Ovary (tissue), 9 donors: ENCODE data around the gene TNFSF9. TPM values are rescaled to one million over a fixed set of nuclear protein-coding genes. Genes with fewer than 3 reads are reported as not detected.

Experiments used
- DNase-seq, 5 donors: peaks; one replicate each; pipeline ENCODE4 v3.0.0-alpha.2; 2019 to 2020
- H3K27ac ChIP-seq, 2 donors: fragments of 200-600 bp; one replicate each; pipeline versions ENCODE4 v1.5.1 to v1.8.0; 2019 to 2022
- H3K27me3 ChIP-seq: fragments of 200-600 bp; one replicate; pipeline ENCODE4 v1.8.0; 2022
- H3K36me3 ChIP-seq: fragments of 200-600 bp; sonication (generic); one replicate; pipeline ENCODE4 v1.5.1; 2019
- H3K4me1 ChIP-seq: one replicate; pipeline ENCODE4 v1.8.1; 2013; ENCODE audit warnings: mild to moderate bottlenecking, moderate library complexity; ENCODE audit not compliant: insufficient read depth
- H3K4me3 ChIP-seq: fragments of 200-600 bp; sonication (generic); one replicate; pipeline ENCODE4 v1.5.1; 2017
- H3K9me3 ChIP-seq, 2 donors: fragments of 200-600 bp in 1 of 2; sonication (generic) in 1 of 2; one replicate each; pipeline versions ENCODE4 v1.5.1 to v1.8.1; 2013 to 2019; ENCODE audit warnings: mild to moderate bottlenecking in 1 of 2, moderate library complexity in 1 of 2
- EP300 ChIP-seq: sonication (generic); formaldehyde crosslinking; IDR thresholded peaks from one replicate; pipeline ENCODE4 v1.6.1; 2017; ENCODE audit warnings: antibody characterized with exemption
- POLR2A ChIP-seq: fragments of 450-650 bp; IDR thresholded peaks from one replicate; pipeline ENCODE4 v1.6.1; 2017; ENCODE audit warnings: antibody characterized with exemption, mild to moderate bottlenecking, moderate library complexity
- WGBS, 3 donors: extraction: QIAGEN DNeasy Blood & Tissue Kit in 1 of 3; methylation state at CpG; one replicate each; pipeline versions ENCODE4 v1.1.5 to v1.1.7; 2013 to 2017; 5-methylcytosine and 5-hydroxymethylcytosine counted together
- intact Hi-C, 4 donors: fragments of 100-400 bp; cut with DNase I; formaldehyde crosslinking; loops; one replicate each; pipeline versions ENCODE4 v1.11.0 to v1.15.1; 2022 to 2023
- polyA plus RNA-seq, 2 donors: library from polyadenylated mRNA; stranded (reverse); fragments of 200-250 nt in 1 of 2; fragments of 350-450 nt in 1 of 2; fragmentation: Illumina TruSeq in 1 of 2; extraction: RNeasy Lipid Tissue Mini Kit (QIAGEN cat#74804) in 1 of 2; gene quantifications; one replicate each; pipeline ENCODE4 v1.2.3, GENCODE V29; 2013 to 2014
- total RNA-seq, 7 donors: library from RNA; depleted of rRNA in 2 of 7; stranded (reverse); fragments of >200 nt in 2 of 7; fragmentation: NEBNext Ultra II Directional in 3 of 7; extraction: Animal tissue kit (Norgen Biotek cat#: 25700) in 3 of 7; gene quantifications; one replicate each; pipeline versions ENCODE4 v1.1.0 to v1.2.4, GENCODE V29; 2016 to 2023
- TF ChIP-seq, protein P1 (sequence below), 3 donors: fragments of 450-650 bp in 2 of 3; fragments of 200-600 bp in 1 of 3; IDR thresholded peaks; one replicate each; pipeline versions ENCODE4 v1.5.1 to v1.8.0; 2016 to 2022; ENCODE audit warnings: antibody characterized with exemption in 3 of 3, mild to moderate bottlenecking in 1 of 3
- donor health status: DM: no; HTN: no; CAD: no; lungs with moderate emphysema.
- donor health status: DM: no; HTN: no; CAD: no.
- donor health status: Bipolar disorder and iron deficiency.
- donor health status: DM: yes; HTN: yes; CAD: no.
- donor health status: DM: no; HTN: no; CAD: no.
- donor health status: DM: yes; HTN: yes; CAD: no.

The TNFSF9 gene
- total and polyA plus RNA-seq, 9 donors, result 0.10 to 1.1 (median 0.22) TPM; not detected in 1

DNA sequence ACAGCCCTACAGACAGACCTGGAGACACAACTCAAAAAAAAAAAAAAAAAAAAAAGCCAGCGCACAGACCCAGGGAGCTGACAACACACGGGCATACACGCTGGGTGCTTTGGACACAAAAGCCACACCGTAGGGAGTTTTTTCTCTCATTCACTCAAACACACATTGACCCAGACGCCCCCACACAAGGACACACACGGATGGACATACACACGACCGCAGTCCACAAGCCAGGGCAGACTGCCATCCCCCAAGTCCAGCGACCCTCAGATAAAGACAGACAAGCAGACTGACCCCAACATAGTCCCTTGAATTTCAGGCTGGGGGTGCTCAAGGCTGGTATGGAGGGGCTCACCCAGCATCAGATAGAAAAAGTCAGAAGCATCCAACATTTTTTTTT lies 16.7 kb upstream of the TNFSF9 start:
- H3K27me3 ChIP-seq, result no peaks in the 10 kb centered on the region
- peaks cover 4% of the 10 kb centered on the region for H3K4me1 ChIP-seq
- WGBS, 3 donors, result 39 to 45% (median 44%) methylated on average over 9 of the region's 9 CpGs
- H3K27ac ChIP-seq, result no peak overlapping the region
- H3K9me3 ChIP-seq, result no peaks in the 10 kb centered on the region
- H3K36me3 ChIP-seq, result no peaks in the 10 kb centered on the region
- TF ChIP-seq EP300 (no peak), POLR2A (no peak)
- TF ChIP-seq, protein P1, sequence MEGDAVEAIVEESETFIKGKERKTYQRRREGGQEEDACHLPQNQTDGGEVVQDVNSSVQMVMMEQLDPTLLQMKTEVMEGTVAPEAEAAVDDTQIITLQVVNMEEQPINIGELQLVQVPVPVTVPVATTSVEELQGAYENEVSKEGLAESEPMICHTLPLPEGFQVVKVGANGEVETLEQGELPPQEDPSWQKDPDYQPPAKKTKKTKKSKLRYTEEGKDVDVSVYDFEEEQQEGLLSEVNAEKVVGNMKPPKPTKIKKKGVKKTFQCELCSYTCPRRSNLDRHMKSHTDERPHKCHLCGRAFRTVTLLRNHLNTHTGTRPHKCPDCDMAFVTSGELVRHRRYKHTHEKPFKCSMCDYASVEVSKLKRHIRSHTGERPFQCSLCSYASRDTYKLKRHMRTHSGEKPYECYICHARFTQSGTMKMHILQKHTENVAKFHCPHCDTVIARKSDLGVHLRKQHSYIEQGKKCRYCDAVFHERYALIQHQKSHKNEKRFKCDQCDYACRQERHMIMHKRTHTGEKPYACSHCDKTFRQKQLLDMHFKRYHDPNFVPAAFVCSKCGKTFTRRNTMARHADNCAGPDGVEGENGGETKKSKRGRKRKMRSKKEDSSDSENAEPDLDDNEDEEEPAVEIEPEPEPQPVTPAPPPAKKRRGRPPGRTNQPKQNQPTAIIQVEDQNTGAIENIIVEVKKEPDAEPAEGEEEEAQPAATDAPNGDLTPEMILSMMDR (IDR thresholded peaks at IDR 0.05), result no peak
- no peak for DNase-seq
- no peak overlapping the region for H3K4me3 ChIP-seq
- intact Hi-C loops, result loop anchor here in 1 of 4 donors (10.0 kb wide), 1 partner anchor 351 kb away; no protein-coding TSS in a partner anchor

DNA sequence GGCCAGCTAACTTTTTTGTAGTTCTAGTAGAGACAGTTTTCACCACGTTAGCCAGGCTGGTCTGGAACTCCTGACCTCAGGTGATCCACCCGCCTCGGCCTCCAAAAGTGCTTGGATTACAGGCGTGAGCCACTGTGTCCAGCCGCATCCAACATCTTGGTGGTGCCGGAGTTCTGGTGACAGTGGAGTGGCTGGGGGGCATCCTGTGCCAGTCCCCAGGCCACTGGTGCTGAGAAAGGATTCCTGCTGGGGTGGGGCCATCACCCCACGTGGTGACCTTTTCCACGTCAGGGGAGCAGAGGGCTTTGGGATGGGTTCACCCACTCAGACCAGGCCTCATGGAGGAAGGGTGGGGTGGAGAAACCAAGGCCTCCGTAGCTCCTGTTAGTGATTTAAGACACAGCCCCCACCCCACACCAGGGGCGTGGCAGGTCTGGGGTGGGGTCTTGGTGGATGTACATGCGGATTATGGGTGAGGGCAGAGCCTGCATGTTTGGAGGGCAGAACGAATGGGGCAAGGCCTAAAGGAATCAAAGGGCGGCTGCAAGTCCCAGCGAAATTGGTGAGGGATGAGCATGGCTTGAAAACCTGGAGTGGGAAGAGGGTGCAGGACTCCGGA lies 15.8 kb upstream of the TNFSF9 start:
- H3K27ac ChIP-seq, result no peak overlapping the region
- TF ChIP-seq POLR2A (no peak), EP300 (no peak)
- TF ChIP-seq, protein P1 (IDR thresholded peaks at IDR 0.05), result no peak
- H3K4me1 ChIP-seq, result no peaks in the 10 kb centered on the region
- intact Hi-C loops, result loop anchor here in 1 of 4 donors (10.0 kb wide), 1 partner anchor 350 kb away; no protein-coding TSS in a partner anchor
- no peaks in the 10 kb centered on the region for H3K27me3 ChIP-seq
- 80 to 86% (median 85%) methylated on average over 15 of the region's 15 CpGs for WGBS, 3 donors
- no peak for DNase-seq
- H3K9me3 ChIP-seq, result no peaks in the 10 kb centered on the region
- no peak overlapping the region for H3K4me3 ChIP-seq
- H3K36me3 ChIP-seq, result no peaks in the 10 kb centered on the region

GRCh38 chr19:6516018-6516658 lies 14.7 kb upstream of the TNFSF9 start:
- H3K9me3 ChIP-seq, result no peaks in the 10 kb centered on the region
- H3K27ac ChIP-seq, result no peak overlapping the region
- H3K4me1 ChIP-seq, result no peaks in the 10 kb centered on the region
- WGBS, 3 donors, result 2 to 3% (median 2%) methylated on average over 26 of the region's 26 CpGs
- DNase-seq, result peak; percentile 66 to 79 (median 74)
- H3K36me3 ChIP-seq, result no peaks in the 10 kb centered on the region
- TF ChIP-seq EP300, result no peak
- no peak for TF ChIP-seq POLR2A
- TF ChIP-seq, protein P1 (IDR thresholded peaks at IDR 0.05), result no peak
- intact Hi-C loops, result loop anchor here in 1 of 4 donors (10.0 kb wide), 1 partner anchor 349 kb away; no protein-coding TSS in a partner anchor
- H3K4me3 ChIP-seq, result peak overlapping the region; percentile 48
- H3K27me3 ChIP-seq, result no peaks in the 10 kb centered on the region

GRCh38 chr19:6516659-6517291 lies 14.1 kb upstream of the TNFSF9 start:
- intact Hi-C loops, result loop anchor here in 1 of 4 donors (10.0 kb wide), 1 partner anchor 348 kb away; no protein-coding TSS in a partner anchor
- Histone ChIP-seq H3K4me3 (peak overlapping the region; percentile 48), H3K27ac (no peak overlapping the region), H3K4me1 (no peaks in the 10 kb centered on the region), H3K9me3 (no peaks in the 10 kb centered on the region), H3K36me3 (no peaks in the 10 kb centered on the region), H3K27me3 (no peaks in the 10 kb centered on the region)
- DNase-seq, result peak; percentile 78 to 89 (median 86)
- 1% methylated on average over 36 to 38 of the region's 38 CpGs for WGBS, 3 donors
- TF ChIP-seq EP300 (no peak), POLR2A (no peak)
- TF ChIP-seq, protein P1 (IDR thresholded peaks at IDR 0.05), result peak; percentile 37 to 81 (median 55)
